ENCODE results near the gene PRR29.

The PRR29 gene

DNA sequence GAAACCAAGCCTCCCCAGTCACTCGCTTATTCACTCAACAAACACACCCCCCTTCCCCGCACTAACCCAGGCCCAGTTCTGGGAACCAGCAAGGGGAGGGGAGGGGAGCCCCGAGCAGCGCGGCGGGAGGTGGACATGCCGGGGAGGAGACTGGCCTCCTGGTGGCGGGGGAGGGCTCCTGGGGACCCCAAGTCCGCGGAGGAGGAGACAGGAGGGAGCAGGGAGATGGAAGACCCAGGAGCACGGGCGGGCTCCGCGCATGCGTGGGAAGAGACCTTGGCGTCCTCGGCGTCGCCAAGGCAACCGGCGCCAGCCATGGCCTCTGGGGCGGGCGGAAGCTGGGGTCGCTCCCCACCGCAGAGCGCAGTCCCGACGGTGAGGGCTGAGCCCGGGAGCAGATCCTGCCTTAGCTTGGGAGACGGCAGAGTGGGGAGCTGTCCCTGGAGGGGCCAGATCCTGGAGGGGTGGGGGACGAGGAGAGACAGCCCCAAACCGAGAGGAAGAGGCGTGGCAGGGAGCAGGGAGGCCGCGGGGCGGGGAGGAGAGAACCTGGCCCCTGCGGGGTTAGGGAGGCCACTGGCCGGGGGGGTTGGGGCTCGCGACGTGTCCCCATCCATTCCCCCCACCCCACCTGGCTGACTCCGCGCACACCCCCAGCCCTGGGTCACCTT is at the start of gene PRR29:
PRR29 (plus strand) TSS at position 302 of the 671 bp plus-strand sequence; CDS start at position 316, 14 bp downstream.
- no peak for DNase-seq

DNA sequence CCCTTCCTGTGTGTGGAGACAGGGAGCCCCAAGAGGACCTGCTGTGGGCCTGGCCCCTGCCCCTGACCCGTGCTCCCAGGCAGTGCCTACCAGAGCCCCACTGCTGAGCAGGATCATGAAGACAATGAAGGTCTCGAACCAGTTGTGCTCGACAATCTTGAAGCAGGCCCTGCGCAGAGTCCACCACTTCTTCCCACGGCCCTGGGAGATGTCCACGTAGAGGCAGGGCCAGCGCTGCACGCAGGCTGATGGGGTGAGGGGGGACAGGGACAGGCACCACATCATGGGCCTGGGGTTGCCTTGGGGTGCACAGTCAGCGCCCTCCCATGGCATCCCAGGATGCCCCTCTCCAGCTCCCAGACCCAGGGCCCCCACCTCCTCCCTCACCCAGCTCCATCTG is 49.6 kb upstream of the PRR29 start:
- no peak for DNase-seq

DNA sequence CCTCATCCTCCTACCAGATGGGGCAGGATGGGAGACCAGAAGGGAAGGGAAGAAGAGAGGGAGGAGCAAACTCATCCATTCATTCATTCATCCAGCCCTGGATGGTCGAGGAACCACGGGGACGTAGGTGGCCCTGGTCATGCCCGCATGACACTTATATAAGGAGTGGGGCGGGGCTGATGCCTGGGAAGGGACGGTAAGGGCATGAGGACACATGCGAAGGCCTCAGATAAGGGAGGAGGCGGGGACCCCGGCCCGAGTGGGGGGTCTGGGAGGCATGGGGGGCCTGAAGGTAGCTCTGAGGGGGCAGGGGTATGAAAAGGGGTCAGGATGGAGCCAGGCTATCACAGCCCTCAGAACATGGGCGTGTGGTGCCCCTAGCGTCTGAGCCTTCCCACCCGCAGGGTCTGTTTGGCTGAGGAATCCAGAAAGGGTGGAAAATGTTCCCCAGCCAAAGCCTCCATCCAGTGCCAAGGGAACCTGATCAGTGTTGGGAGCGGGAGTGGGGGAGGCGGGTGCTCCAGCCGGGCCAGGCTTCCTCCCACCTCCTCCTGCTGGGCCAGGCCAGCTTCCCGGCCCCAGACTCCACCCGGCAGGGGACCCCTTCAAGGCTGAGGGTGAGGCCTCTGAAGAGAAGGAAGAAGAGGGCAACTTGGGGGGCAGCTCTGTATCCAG is 48.4 kb upstream of the PRR29 start:
- no peak for DNase-seq

DNA sequence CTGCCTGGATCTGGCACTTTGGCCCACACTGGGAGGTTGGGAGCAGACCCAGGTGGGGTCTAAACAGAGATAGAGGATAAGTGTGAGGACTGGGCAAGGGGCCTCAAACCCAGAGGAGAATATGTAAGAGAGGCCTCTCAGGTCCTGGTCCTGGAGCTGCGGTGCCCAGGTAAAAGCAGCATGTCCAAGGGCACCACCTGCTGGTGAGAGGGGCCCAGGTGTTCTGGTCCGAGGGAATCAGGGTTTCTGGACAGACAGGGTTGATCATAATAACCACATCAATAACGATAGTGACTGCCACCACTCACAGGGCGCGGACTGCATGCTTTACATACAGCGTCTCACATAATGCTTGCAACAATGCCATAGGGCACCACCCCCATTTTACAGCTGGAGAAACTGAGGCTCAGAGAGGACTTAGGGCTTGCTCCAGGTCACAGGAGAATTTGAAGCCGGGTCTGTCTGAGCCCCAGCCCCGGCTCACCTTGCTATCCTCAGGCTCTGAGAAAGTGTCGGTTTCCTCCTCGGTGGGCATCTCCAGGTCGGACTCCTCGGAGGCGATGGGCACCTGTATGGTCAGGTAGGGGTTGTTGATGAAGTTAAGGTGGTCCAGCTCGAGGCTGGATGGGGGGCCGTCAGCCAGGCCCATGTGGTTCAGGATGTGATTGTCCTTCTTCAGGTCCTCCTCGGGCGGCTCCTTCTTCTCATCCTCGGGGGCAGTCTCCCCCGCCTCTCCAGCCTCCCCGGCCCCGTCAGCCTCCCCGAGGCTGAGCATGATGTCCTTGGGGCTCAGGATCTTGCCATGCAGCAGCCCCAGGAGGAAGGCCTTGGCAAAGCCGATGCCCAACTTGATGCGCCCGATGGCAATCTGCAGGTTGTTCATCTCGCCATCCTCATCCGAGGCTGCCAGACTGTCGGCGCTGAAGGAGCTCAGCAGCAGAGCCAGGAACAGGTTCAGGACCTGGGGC is 46.9 kb upstream of the PRR29 start:
- DNase-seq, result no peak

DNA sequence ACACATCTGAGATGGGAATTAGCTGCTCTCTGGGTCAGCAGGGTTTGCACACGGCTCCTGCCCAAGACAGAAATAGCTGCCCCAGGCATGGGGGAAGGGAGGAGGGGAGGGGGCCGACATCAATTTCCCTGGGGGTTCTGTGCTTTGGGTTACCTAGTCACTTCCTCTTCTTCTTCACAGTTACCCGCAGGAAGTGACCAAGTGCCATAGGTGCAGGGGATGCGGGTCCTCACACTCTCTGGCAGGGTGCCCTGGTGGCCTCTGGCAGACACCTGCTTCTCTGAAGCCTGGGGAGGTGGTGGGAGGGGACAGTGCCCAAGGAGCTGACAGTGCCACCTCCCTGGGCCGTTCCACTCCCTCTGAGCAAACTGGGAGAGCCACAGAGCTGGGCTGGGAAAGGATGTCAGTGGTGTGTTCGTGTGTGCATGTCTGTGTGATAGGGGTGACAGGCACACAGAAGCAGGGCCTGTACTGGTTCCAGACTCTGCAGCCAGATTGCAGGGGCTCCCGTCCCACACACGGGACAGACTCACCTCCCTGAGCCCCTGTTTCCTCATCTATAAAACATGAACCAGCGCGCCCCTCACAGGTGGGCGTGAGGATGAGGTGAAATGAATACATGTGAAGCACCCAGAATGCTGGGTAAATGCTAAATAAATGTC is 43.6 kb upstream of the PRR29 start:
- DNase-seq, result no peak

DNA sequence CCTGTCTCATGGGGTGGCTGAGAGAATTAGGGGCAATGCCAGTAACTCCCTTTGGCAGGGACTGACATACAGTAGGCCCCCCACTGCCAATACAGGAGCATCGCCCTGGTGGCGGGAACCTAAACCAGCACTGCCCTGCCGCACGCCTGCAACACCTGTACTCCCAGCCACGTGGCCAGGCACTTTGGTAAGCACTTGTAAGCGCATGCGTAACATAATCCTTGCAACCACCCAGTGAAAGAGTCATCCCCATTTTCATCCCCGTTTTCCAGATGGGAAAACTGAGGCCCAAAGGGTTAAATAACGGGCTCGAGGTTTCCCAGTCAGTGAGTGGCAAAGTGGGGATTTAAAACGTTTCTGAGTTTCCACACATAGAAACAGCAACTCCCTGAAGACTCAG is 42.9 kb upstream of the PRR29 start:
- no peak for DNase-seq

DNA sequence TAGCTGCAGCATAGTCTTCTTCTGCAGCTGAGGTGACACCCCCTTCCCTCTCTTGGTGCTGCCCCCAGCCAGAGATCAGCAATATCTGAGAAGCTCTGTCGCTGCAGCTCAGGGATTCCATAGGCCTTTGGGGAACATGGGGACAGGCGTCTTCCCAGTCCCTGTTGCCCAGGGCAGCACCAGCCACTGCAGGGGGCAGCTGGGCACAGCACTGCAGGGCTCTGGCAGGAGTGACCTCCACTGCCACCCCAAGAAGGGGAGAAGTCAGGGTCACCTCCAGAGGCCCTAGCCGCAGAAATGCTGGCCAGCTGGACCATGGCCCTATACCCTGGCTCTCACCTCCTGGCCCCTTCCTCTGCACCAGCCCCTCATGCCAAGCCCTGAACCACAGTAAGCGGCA is 42.4 kb upstream of the PRR29 start:
- no peak for DNase-seq

DNA sequence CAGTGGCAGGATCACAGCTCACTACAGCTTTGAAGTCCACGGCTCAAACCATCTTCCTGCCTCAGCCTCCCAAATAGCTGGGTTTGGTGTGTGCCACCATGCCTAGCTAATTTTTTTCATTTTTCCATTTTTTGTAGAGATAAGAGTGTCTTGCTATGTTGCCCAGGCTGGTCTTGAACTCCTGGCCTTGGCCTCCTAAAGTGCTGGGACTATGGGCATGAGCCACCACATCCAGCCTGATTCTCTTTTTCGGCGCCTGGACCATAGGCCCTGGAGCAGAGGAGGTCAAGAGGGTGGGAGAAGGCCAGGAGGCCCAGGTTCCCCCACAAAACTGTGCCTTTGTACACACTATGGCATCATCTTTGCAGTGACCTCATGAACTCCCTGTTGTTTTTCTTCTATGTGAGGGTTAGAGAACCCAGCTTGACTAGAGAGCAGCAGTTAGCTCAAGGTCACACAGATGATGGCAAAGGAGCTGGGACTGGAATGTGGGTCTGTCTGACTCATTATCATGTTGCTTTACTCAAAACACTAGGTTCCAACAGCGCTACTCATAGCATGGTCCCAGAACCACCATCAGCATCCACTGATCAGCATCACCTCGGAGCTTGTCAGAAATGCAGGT is 41.7 kb upstream of the PRR29 start:
- no peak for DNase-seq

DNA sequence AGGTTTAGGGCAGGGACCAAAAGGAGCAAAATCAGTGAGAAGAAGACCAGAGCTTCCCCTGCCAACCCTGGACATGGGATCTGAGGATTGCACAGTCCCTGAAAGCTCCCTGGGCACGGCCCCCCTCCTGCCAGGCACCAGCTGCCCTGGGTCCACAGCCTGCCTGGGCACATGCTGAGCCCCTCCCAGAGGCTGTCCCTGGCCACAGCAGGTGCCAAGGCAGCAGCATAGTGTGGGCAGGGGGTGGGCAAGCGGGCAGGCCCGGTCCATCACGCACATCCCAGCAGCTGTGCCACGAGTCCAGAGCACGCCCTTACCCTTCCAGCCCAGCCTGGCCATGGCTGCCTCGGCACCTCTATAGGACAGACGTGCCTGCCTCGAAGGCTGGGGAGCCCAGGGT is 38.1 kb upstream of the PRR29 start:
- DNase-seq, result no peak

DNA sequence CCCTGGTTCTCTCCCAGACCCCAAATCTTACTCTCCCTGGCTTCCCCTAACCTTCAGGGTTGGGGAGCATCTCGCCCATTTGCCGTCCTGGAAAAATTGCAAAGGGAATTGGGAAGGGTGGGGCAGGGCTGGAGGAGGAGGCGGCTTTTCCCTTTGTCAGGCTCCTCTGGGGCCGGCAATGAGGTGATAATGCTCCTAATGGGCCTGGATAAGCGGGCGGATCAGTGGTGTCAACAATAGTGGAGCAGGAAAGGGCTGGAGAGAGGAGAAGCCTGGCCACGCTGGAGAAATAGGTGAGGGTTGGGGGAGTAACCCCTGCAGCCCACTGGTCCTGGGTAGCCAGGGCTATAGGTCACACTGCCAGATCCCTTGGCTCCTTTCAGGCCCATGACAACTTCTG is 37.7 kb upstream of the PRR29 start:
- no peak for DNase-seq

DNA sequence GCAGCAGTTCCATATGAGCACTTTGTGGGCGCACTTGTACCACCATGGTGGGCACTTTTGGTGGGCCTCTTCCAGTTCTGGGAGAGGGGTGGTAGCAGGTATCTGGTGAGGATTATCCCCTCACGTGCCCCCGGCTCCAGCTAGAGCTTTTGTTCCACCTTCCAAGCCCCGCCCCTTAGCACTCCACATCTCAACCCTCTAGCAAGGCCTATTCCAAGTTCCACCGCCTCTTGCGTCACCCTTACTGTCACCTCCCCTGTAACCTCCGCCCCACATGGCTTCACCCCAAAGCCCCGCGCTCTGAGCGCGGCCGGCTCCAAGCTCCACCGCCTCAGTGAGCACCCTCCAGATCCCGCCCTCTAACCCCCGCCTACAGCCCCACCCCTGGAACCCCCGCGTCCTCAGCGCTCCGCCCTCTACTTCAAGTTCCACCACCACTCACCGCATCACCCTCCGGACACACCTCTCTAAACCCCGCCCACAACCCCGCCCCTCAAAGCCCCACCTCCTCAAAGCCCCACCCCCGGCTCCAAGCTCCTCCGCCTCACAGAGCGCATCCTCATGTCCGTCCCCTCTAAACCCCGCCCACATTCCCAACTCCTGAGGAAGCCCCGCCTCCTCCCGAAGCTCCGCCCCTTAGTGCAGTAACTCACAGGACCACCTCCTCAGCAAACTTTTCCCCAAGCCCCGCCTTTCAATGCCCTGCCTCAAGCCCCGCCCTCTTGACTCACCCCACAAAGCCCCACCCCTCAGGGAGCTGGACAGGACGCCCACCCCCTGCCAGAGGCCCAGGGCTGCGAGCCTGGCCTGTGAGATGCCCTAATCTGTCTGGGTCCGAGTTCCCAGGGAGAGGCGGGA is 36.6 kb upstream of the PRR29 start:
- peak; percentile 73 for DNase-seq

DNA sequence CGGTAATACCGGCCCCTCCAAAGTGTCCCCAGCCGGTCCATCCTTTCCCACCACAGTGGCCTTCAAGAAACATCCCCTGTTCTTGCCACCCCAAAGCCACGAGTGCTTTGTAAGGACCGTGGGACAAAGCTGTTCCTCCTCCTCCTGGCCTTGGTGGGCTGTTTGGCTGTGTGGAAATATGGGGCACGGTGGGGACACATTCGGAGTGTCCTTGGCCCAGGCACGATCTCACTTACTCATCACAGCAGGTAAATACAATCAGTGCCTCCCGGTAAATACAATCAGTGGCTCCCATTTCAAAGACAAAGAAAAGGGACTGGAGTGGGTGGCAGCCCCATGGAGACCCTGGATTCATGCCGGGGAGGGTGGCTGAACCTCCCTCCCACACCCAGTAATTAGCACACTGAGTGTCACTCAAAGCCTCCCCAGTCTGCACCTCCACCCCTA is 35.8 kb upstream of the PRR29 start:
- no peak for DNase-seq

DNA sequence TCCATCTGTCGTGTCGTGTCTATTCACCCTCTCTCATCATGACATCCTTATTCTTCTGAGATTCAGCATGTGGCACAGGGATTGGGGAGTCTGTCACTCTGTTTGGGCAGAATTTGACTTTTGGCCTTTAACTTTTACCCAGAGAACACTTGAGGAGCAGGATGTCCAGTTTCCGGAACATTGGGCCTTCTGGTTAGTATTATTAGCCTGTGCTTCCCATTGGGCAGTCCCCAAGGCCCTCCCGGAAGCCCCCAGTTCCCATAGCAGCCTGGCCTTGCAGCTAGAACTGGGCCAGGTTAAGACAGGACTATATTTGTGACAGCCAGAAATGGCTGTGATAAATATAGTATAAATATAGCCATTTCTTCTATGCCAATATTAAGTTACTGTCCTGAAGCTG is 35.0 kb upstream of the PRR29 start:
- DNase-seq, result no peak

DNA sequence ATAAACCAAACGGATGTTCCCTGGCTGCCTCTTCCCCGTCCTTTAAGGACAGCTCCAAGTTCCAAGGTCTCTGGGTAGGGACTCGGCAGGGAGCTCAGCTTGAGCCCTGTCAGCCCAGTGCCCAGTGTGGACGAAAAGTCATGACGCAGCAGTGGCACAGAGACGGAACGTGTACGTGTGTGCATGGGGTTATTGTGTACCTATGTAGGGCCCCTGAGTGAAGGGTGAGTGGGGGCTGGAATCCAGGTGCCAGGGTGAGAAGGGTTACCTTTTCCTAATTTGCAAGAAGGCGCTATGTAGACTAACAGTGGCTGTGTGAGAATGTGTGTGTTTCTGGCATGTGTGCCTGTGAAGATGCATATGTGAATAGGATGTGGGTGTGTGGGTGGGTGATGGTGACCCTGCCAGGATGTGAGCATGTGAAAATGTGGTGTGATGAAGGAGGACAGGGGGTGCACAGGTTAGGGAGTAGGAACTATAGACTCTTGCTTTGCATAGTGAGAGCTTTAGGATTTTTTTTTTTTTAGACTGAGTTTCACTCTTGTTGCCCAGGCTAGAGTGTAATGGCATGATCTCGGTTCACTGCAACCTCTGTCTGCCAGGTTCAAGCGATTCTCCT is 31.4 kb upstream of the PRR29 start:
- DNase-seq, result no peak

DNA sequence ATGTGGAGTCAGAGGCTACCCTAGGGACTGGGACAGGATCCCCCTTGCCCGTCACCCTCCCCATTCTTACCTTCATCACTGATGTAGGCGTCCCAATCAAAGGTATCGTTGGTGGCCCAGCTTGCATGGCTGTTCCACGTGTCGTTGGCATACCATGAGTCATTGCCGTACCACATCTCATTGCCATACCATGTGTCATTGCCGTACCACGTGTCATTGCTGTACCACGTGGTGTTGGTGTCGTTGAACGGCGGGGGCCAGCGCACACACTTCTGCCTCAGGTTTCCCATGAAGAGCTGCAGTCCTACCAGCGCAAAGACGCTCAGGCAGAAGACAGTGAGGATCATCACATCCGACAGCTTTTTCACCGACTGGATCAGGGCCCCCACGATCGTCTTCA is 30.2 kb upstream of the PRR29 start:
- no peak for DNase-seq

DNA sequence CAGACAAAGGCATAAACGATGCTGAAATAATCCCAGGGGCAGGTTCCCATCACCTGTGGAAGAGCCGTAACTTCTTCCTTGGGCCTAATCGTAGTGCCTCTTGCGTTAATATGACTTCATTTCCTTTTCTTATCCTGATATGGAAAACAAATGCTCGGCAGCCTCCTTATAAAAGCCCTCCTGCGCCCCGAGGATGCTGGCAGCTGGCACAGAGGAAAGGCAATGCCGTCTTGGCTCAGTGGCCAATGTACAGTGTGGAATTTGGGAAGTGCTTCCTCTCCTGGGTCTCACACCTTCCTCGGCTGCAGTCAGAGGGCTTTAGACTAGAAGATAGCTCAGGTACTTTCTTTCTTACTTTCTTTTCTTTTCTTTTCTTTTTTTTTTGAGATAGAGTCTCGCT is 28.9 kb upstream of the PRR29 start:
- DNase-seq, result no peak

DNA sequence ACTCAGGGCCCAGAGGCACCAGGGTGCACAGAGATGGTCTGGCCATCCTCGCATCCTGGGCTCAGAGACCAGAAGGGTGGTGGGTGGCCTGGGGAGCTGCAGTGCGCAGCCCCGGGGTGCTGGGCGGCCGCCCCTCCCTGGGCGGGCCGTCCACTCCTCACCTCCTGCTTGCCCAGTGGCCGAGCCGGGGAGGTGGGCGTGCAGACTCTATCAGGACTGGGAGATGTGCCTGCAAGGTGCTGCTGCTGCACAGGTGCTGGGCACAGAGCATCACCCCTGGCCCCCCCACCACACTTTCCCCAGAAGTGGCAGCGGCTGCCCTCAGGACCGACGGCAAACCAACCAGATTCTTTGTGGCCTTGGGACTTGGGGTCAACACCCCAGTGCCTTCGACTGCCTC is 25.4 kb upstream of the PRR29 start, which contains the start of gene SCN4A:
SCN4A (minus strand) TSS at position 123 of the 400 bp plus-strand sequence; CDS start at position 46, 77 bp downstream.
- no peak for DNase-seq

DNA sequence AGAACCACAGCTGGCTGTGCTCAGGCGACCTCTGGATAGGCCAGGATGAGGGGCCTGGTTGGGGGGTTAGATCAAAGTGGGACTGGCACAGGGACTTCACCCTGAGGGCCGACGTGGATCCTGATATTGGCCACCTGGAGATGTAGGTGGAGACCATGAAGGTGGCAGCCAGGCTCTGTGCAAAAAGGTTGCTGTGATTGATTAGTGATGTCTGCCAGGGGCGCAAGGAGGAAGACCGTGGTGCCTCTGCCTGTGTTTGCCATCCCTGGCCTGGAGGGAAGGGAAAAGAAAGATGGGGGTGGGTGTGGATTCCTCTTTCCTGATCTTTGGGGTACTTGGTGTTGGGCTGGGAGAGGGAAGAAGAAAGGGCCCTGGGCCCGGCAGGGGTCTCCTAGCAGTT is 24.9 kb upstream of the PRR29 start:
- DNase-seq, result no peak

DNA sequence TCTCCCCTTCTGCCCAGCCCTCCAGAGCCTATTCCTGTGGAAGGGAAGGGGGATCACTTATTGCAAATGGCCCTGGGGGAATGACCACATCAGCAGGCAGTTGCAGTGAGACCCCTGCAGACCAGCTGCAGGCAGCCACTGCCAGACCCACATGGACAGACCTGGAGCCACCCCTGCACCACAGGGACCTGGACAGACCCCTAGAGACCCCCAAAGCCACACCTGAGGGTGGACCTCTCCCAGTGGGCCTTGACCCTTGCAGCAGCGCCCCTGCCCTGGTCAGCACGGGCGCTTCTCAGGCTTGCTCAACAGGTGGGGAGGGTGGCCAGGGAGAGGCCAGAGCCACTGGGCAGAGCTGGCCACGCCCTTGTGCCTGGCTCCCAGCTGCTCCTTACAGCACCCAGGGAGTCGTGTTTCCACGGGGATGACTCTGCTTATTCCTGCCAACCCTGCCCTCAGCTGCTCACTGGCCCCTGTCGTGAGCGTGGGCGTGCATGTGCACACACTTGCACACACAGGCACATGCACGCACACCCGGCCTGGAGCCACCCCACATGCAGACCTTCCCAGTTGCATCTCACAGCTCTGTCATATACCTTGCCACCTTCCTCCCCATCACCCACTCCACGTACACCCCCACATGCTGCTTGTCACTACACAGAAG is 24.1 kb upstream of the PRR29 start:
- DNase-seq, result no peak

DNA sequence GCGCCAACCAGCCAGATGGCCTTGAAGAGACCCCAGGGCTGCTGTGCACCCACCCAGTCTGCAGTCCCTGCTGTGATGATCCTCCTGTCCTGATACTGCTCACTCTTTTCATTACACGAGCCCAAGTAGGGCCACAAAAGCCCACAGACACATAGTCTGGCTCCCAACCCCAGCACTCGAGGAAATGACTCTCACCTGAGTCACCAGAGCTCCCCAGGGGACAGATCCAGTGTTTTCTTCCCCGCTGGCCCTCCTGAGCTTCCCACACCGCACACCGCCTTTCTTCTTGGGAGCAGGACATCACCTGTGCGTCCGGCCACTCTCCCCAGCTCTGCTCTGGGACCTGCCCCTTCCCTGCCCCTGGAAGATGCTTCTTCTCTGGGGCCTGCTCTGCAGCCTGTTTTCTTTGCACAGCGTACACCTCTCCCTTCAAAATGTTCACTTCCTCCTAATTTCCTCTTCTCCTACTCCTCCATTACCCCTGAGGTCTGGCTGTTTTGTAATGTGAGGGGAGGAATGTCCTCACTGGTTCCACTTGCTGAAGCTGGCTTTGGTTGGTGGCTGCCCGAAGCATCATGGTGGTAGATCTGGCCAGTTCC is 23.5 kb upstream of the PRR29 start:
- no peak for DNase-seq

Data from NCI-H1048 (cell line).